ENCODE results near the gene MPZL3. TPM values are rescaled to one million over a fixed set of nuclear protein-coding genes. Genes with fewer than 3 reads are reported as not detected.
"Not testable (repeated sequence)": the region's sequence is repeated elsewhere in the genome, so short reads cannot be mapped to it uniquely, and the experiment has no call there.

MPZL3 gene
- total RNA-seq, 1 donor from 2014 or later: 26.1 TPM

GRCh38 chr11:118212781-118213191 lies 39.4 kb downstream of the MPZL3 start:
- no peak for DNase-seq

- no peak for DNase-seq
Observed at GRCh38 chr11:118212131-118212725, 39.9 kb downstream of the MPZL3 start.

DNA sequence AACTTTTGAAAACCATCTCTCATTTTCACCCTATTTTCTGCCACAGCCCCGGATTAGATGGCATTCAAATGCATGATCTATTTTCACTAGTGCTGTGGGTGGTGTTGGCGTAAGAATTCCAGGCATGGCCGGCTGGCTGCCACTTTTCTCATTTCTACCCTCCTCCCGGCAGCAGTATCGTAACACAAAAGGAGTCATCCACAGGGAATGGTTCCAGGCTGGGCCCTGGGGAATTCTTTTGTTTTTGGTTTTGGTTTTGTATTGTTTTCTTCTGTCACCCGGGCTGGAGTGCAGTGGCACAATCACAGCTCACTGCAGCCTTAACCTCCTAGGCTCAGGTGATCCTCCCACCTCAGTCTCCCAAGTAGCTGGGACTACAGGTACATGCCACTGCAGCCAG lies 41.2 kb downstream of the MPZL3 start:
- no peak for DNase-seq

- DNase-seq: no peak
Observed at GRCh38 chr11:118210323-118210722, 41.8 kb downstream of the MPZL3 start.

- DNase-seq: no peak
Observed at GRCh38 chr11:118209033-118209432, 43.1 kb downstream of the MPZL3 start.

DNA sequence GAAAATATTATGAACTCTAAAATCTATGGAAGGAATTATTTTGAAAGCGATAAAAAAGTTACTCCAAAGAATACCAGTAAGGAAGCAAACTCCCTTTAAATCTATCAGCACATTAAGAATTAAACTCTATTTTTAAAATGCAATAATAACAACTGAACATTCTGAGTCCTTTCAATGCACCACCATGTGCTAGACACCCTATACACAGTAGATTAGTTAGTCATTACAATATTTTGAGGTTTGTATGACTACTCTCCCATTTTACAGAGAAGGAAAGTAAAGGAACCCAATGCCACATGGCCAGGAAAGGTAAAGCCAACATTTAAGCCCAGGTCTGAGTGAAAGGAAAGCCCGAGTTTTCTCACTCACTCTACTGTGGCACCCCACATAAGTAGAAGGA lies 45.1 kb downstream of the MPZL3 start:
- no peak for DNase-seq

- DNase-seq: peak; percentile 38
Observed at GRCh38 chr11:118206391-118207031, 45.7 kb downstream of the MPZL3 start.

- DNase-seq: no peak
Observed at GRCh38 chr11:118205606-118206378, 46.4 kb downstream of the MPZL3 start.

DNA sequence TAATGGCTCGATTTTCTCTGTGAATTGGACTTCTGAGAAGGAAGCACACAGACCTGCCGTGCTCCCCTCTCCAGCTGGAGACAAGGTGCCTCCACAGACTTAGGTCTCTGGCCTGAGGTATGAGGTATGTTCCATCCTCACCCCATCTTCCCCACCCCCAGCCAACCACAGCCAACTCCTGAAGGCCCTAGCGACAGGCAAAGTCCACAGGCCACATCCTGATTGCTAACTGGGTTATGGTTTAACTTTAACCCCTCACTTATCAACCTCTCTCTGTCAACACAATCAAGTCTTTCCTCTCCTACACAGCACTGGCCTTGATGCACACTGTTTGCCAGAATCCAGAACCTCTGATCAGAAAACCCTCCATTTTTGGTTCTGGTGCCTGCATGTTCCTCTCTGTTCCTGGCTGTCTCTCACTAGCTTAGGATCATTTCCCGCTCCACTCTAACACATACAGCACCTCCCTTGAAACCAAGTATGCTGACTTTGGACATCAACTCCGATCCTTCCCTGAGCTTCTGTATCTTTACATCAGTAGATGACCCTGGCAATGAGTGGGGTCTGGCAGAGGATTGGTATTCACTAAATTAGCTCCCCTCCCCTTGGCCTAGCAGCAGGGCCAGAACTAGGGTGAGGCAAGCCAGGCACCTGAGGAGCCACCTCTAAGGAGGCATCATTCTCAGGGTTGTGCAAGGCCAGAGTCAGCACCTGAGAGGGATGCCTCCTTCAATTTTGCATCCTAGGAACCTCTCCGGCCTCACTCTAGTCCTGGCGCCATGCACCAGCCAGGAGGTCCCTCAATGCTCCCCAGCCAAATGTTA lies 49.4 kb downstream of the MPZL3 start:
- no peak for DNase-seq

GRCh38 chr11:118201966-118202365 lies 50.2 kb downstream of the MPZL3 start:
- no peak for DNase-seq

DNA sequence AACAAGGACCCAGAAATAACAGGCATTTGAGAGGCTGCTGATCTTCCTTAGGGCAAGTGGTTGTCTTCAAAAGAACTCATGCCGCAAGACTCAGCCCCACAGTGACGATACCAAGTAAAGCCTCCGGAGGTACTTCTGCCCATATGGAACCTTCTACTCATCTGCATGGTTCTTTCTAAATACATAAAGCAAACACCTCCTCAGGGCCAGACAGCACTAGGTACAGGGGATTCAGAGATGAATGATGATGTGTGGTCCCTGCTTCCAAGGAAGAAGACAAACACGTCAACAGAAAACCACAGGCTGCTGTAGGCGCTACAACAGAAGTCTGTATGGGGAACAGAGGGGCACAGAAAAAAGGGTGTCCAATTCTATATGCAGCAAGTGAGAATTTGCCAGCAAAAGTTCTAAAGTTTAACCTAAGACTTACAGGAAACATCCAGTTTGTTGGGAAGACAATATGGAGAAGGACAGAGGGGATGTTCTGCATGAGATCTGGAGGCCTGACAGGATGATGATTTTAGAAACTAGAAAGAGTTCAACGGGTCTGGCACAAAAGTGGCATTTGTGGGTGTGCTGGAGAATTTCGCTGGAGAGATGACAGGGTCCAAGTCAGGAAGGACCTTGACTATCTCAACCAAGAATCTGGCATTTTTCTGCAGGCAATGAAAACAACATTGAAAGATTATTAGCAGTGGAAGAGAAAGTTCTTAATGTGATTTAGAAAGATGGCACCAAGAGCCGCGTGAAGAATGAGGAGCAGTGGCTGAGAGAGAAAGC lies 51.1 kb downstream of the MPZL3 start:
- DNase-seq: no peak

- no peak for DNase-seq
Observed at GRCh38 chr11:118200497-118200896, 51.7 kb downstream of the MPZL3 start.

GRCh38 chr11:118199135-118199534 lies 53.0 kb downstream of the MPZL3 start:
- DNase-seq: no peak

- DNase-seq: peak; percentile 68
Observed at GRCh38 chr11:118198370-118198769, 53.8 kb downstream of the MPZL3 start.

GRCh38 chr11:118194835-118195627 lies 57.1 kb downstream of the MPZL3 start:
- peak; percentile 87 for DNase-seq

GRCh38 chr11:118193910-118194566 lies 58.1 kb downstream of the MPZL3 start:
- no peak for DNase-seq

DNA sequence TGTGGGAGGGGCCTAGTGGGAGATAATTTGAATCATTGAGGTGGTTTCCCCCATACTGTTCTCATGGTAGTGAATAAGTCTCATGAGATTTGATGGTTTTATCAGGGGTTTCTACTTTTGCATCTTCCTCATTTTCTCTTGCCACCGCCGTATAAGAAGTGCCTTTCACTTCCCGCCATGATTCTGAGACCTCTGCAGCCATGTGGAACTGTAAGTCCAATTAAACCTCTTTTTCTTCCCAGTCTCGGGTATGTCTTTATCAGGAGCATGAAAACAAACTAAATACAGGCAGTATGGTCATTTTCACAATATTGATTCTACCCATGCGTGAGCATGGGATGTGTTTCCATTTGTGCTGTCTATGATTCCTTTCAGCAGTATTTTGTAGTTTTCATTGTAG lies 59.3 kb downstream of the MPZL3 start:
- DNase-seq: not testable (repeated sequence)

- DNase-seq: not testable (repeated sequence)
Observed at GRCh38 chr11:118190942-118191506, 61.1 kb downstream of the MPZL3 start.

DNA sequence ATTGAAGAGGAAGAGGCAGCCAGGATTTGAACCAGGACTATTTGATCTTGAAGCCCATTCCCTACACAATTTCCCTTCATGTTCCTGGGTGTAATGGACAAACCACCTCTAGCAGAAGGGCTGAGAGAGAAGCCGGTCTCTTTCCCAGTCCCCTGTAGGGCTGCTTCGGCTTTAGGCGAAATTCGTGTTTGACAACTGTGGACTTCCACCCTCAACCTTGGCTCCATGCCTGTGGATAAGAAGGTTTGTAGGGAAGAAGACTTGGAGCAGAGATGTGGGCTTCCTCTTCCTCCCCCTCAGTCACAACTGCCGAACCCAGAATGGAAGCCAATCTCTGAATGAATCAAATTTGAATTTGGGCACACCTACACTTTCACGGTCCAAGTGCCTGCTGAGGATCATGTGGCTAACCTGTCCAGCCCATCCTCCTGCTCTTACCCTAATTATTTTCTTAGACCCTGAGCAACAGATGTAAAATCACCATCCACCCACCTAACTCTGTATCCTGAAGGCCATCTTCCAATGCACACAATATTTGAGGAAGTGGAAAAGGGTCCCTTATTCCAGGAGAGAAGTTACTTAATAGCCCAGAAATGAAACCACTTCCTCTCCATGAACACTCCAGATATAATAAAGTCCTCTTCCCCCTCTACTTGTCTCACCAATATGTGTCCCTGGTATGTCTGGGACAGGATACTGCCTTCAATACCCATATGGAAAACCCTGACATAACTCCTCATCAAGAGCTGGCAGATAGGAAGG lies 65.6 kb downstream of the MPZL3 start:
- DNase-seq: no peak
